Testis (tissue), 2 donors: ENCODE results near the gene PIF1.

ENCODE experiments used
- POLR2A ChIP-seq: fragments of 450-650 bp; IDR thresholded peaks from one replicate; pipeline ENCODE4 v1.6.1; 2017; ENCODE audit warnings: antibody characterized with exemption, mild to moderate bottlenecking, moderate library complexity
- TF ChIP-seq, protein P1 (sequence below), 3 experiments: fragments of 450-650 bp in 2 of 3; fragments of 200-600 bp in 1 of 3; sonication (generic) in 1 of 3; IDR thresholded peaks; one replicate each; pipeline ENCODE4 v1.5.1; 2016 to 2019; ENCODE audit warnings: antibody characterized with exemption in 3 of 3, mild to moderate bottlenecking in 2 of 3, moderate library complexity in 1 of 3

GRCh38 chr15:64861331-64861730 is 35.9 kb upstream of the PIF1 start:
- TF ChIP-seq, protein P1, sequence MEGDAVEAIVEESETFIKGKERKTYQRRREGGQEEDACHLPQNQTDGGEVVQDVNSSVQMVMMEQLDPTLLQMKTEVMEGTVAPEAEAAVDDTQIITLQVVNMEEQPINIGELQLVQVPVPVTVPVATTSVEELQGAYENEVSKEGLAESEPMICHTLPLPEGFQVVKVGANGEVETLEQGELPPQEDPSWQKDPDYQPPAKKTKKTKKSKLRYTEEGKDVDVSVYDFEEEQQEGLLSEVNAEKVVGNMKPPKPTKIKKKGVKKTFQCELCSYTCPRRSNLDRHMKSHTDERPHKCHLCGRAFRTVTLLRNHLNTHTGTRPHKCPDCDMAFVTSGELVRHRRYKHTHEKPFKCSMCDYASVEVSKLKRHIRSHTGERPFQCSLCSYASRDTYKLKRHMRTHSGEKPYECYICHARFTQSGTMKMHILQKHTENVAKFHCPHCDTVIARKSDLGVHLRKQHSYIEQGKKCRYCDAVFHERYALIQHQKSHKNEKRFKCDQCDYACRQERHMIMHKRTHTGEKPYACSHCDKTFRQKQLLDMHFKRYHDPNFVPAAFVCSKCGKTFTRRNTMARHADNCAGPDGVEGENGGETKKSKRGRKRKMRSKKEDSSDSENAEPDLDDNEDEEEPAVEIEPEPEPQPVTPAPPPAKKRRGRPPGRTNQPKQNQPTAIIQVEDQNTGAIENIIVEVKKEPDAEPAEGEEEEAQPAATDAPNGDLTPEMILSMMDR (IDR thresholded peaks at IDR 0.05): no peak
- TF ChIP-seq POLR2A: no peak
